HEK293 (cell line): Measurements from ENCODE around the gene GBA2.

Source experiments
- CTCF ChIA-PET: fragments of 350-600 bp; formaldehyde crosslinking; extraction: SDS; loops from one replicate; lab custom pipeline; 2021; ENCODE audit warnings: antibody characterized with exemption; lab: Yijun Ruan, JAX
- POLR2A ChIA-PET: fragments of 300-600 bp; formaldehyde crosslinking; extraction: SDS; loops from one replicate; lab custom pipeline; 2020; ENCODE audit warnings: antibody characterized with exemption, inconsistent platforms; lab: Yijun Ruan, JAX
- H3K27ac ChIP-seq: fragments of 200-500 bp; sonication (Bioruptor generic); 2 replicates; pipeline ENCODE4 v1.5.1; 2014; ENCODE audit warnings: low read depth, low read length, control low read depth, inconsistent platforms; ENCODE audit errors: extremely low read depth
- H3K36me3 ChIP-seq, 2 experiments: fragments of 200-500 bp in 1 of 2; sonication (Bioruptor generic) in 1 of 2; 1 replicate in 1 of 2; 2 replicates in 1 of 2; pipeline ENCODE4 v1.5.1; 2014 to 2017; ENCODE audit warnings: inconsistent platforms in 2 of 2, low read length in 2 of 2; ENCODE audit not compliant: control insufficient read depth in 2 of 2, insufficient read depth in 1 of 2
- H3K4me1 ChIP-seq: fragments of 200-500 bp; sonication (Bioruptor generic); 2 replicates; pipeline ENCODE4 v1.5.1; 2014; ENCODE audit warnings: mild to moderate bottlenecking, low read length, inconsistent platforms; ENCODE audit not compliant: control insufficient read depth, insufficient read depth
- H3K4me3 ChIP-seq: 2 replicates; pipeline ENCODE4 v1.5.1; 2011; ENCODE audit warnings: low read depth, mild to moderate bottlenecking, control low read depth, low read length, moderate library complexity
- H3K9me3 ChIP-seq: fragments of 200-500 bp; sonication (Bioruptor generic); 2 replicates; pipeline ENCODE4 v1.5.1; 2014; ENCODE audit warnings: low read depth, low read length, inconsistent platforms; ENCODE audit not compliant: control insufficient read depth, insufficient read depth
- AEBP2 ChIP-seq: fragments of 450-650 bp; formaldehyde crosslinking; IDR thresholded peaks from 2 replicates; pipeline ENCODE4 v1.5.1; 2016; ENCODE audit warnings: missing biosample characterization, missing genetic modification characterization, borderline replicate concordance
- CTCF ChIP-seq: fragments of 450-650 bp; formaldehyde crosslinking; IDR thresholded peaks from 2 replicates; pipeline ENCODE4 v1.5.1; 2016; ENCODE audit warnings: missing biosample characterization, missing genetic modification characterization
- GLI2 ChIP-seq: fragments of 450-650 bp; formaldehyde crosslinking; IDR thresholded peaks from 2 replicates; pipeline ENCODE4; 2017; ENCODE audit warnings: missing biosample characterization, missing genetic modification characterization, low read depth, borderline replicate concordance
- HOXC10 ChIP-seq: sonication (generic); formaldehyde crosslinking; IDR thresholded peaks from 2 replicates; pipeline ENCODE4 v1.8.1; 2023; ENCODE audit warnings: mild to moderate bottlenecking, missing genetic modification reagents
- SETDB1 ChIP-seq: IDR thresholded peaks from one replicate; pipeline ENCODE4 v1.6.1; 2017; ENCODE audit warnings: mild to moderate bottlenecking, low read length, moderate library complexity, mixed read lengths; ENCODE audit not compliant: insufficient read length
- YY1 ChIP-seq: fragments of 450-650 bp; formaldehyde crosslinking; IDR thresholded peaks from 2 replicates; pipeline ENCODE4 v1.5.1; 2018; ENCODE audit warnings: missing biosample characterization, missing genetic modification characterization
- ZBTB17 ChIP-seq: fragments of 450-650 bp; formaldehyde crosslinking; IDR thresholded peaks from 2 replicates; pipeline ENCODE4 v1.5.1; 2016; ENCODE audit warnings: missing biosample characterization, missing genetic modification characterization
- ZBTB8A ChIP-seq: fragments of 450-650 bp; formaldehyde crosslinking; IDR thresholded peaks from 2 replicates; pipeline ENCODE4 v1.5.1; 2016; ENCODE audit warnings: missing biosample characterization, missing genetic modification characterization
- ZEB2 ChIP-seq: fragments of 450-650 bp; formaldehyde crosslinking; IDR thresholded peaks from 2 replicates; pipeline ENCODE4 v1.5.1; 2016; ENCODE audit warnings: missing biosample characterization, missing genetic modification characterization
- ZNF140 ChIP-seq: fragments of 450-650 bp; formaldehyde crosslinking; IDR thresholded peaks from 2 replicates; pipeline ENCODE4 v1.5.1; 2016; ENCODE audit warnings: missing biosample characterization, missing genetic modification characterization
- ZNF148 ChIP-seq: fragments of 450-650 bp; formaldehyde crosslinking; IDR thresholded peaks from 2 replicates; pipeline ENCODE4 v1.5.0; 2017; ENCODE audit warnings: missing biosample characterization, missing genetic modification characterization, borderline replicate concordance
- ZNF223 ChIP-seq: fragments of 450-650 bp; formaldehyde crosslinking; IDR thresholded peaks from 2 replicates; pipeline ENCODE4 v1.5.1; 2016; ENCODE audit warnings: missing biosample characterization, missing genetic modification characterization
- ZNF311 ChIP-seq: fragments of 450-650 bp; formaldehyde crosslinking; IDR thresholded peaks from 2 replicates; pipeline ENCODE4 v1.5.1; 2017; ENCODE audit warnings: missing biosample characterization, missing genetic modification characterization, borderline replicate concordance
- ZNF660 ChIP-seq: fragments of 450-650 bp; IDR thresholded peaks from 2 replicates; pipeline ENCODE4 v1.5.1; 2018; ENCODE audit warnings: missing biosample characterization, mild to moderate bottlenecking, missing genetic modification characterization
- ZNF701 ChIP-seq: fragments of 450-650 bp; formaldehyde crosslinking; IDR thresholded peaks from 2 replicates; pipeline ENCODE4 v1.5.1; 2016; ENCODE audit warnings: missing biosample characterization, missing genetic modification characterization
- TF ChIP-seq, protein P1 (sequence below): fragments of 450-650 bp; formaldehyde crosslinking; optimal IDR thresholded peaks from 2 replicates; pipeline ENCODE3; 2016; ENCODE audit warnings: missing biosample characterization, mild to moderate bottlenecking, missing genetic modification characterization

GBA2 gene

GRCh38 chr9:35700942-35701341 lies 48.1 kb downstream of the GBA2 start:
- CTCF ChIA-PET = interaction anchor here (0.7 to 1.2 kb wide), 6 partner anchors 8 to 54 kb away, joined by 3 to 5 read pairs (median 3); partner anchors contain the start of gene ARHGEF39
- H3K36me3 ChIP-seq = peaks cover 27 to 100% of the 10 kb centered on the region in 2 experiments
- POLR2A ChIA-PET = interaction anchor here (0.6 to 1.3 kb wide), 3 partner anchors 27 to 56 kb away, joined by 3 read pairs; partner anchors contain the start of genes CREB3 and TLN1

DNA sequence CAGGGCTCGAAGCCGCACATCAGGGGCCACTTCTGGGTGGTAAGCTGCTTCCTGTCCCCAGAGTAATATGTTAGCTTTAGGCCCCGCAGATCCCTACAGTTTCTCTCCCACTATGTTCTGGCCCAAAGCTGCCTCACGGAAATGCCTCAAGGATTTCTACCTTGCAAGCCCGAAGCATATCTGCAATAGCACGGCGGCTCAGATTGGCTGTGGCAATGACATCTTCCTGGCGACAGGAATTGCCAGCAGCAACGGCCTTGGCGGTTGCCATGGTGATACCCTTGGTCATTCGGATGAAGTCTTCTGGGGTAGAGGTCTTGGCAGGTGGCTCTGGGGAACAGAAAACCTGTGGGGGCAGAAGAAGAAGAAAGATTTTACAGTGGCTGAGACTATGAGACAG lies 49.0 kb downstream of the GBA2 start:
- no peaks in the 10 kb centered on the region for H3K4me1 ChIP-seq
- TF ChIP-seq ZNF148 (tag by site-specific recombination) = no peak
- TF ChIP-seq HOXC10 (CRISPR knock-in tag) = no peak
- no peak for TF ChIP-seq ZBTB17 (tag by site-specific recombination)
- TF ChIP-seq ZEB2 (tag by site-specific recombination) = no peak
- TF ChIP-seq AEBP2 (tag by site-specific recombination) = no peak
- TF ChIP-seq GLI2 (tag by site-specific recombination) = no peak
- TF ChIP-seq ZNF223 = no peak
- TF ChIP-seq CTCF (tag by site-specific recombination) = no peak
- no peak for TF ChIP-seq ZNF140 (tag by site-specific recombination)
- TF ChIP-seq YY1 = no peak
- no peak for TF ChIP-seq ZNF701 (tag by site-specific recombination)
- no peak for TF ChIP-seq ZBTB8A
- TF ChIP-seq, all 188 proteins: peak for 0
- POLR2A ChIA-PET = interaction anchor here (1.3 kb wide), 1 partner anchor 32 kb away, joined by 3 read pairs; the partner anchor contains the start of genes CREB3 and TLN1
- Histone ChIP-seq H3K36me3 (peaks cover 27 to 94% of the 10 kb centered on the region in 2 experiments), H3K4me3 (no peak overlapping the region), H3K27ac (no peak overlapping the region), H3K9me3 (no peaks in the 10 kb centered on the region)
- CTCF ChIA-PET = interaction anchor here (0.7 to 1.2 kb wide), 3 partner anchors 9 to 53 kb away, joined by 3 to 4 read pairs (median 3); no protein-coding TSS in a partner anchor

More at GRCh38 chr9:35700942-35701341, 48.1 kb downstream of the GBA2 start:
- Histone ChIP-seq H3K4me3 (no peak overlapping the region), H3K27ac (no peak overlapping the region), H3K9me3 (no peaks in the 10 kb centered on the region), H3K4me1 (no peaks in the 10 kb centered on the region)
- no peak for TF ChIP-seq ZNF140 (tag by site-specific recombination)
- TF ChIP-seq, protein P1, sequence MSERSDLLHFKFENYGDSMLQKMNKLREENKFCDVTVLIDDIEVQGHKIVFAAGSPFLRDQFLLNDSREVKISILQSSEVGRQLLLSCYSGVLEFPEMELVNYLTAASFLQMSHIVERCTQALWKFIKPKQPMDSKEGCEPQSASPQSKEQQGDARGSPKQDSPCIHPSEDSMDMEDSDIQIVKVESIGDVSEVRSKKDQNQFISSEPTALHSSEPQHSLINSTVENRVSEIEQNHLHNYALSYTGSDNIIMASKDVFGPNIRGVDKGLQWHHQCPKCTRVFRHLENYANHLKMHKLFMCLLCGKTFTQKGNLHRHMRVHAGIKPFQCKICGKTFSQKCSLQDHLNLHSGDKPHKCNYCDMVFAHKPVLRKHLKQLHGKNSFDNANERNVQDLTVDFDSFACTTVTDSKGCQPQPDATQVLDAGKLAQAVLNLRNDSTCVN (tag by site-specific recombination) = no peak
- no peak for TF ChIP-seq ZNF660 (tag by site-specific recombination)
- no peak for TF ChIP-seq ZNF311 (tag by site-specific recombination)
- TF ChIP-seq SETDB1 = no peak
